Chondrocyte (in vitro differentiated cells): ENCODE data around the gene LCE2B. TPM values are rescaled to one million over a fixed set of nuclear protein-coding genes. Genes with fewer than 3 reads are reported as not detected.

ENCODE experiments used
- DNase-seq: peaks from one replicate; pipeline ENCODE4 v3.0.0; 2021; ENCODE audit warnings: mixed read lengths, low spot score
- H3K27ac Mint-ChIP-seq: one replicate; pipeline ENCODE4 v1.8.0; 2021; ENCODE audit warnings: mild to moderate bottlenecking, moderate library complexity, mixed read lengths; ENCODE audit not compliant: unreplicated experiment
- H3K27me3 Mint-ChIP-seq: 2 replicates; pipeline ENCODE4 v1.8.0; 2021; ENCODE audit warnings: low read depth, mixed read lengths
- H3K36me3 Mint-ChIP-seq: 2 replicates; pipeline ENCODE4 v1.8.0; 2021; ENCODE audit warnings: low read depth, mixed read lengths
- H3K4me1 Mint-ChIP-seq: 2 replicates; pipeline ENCODE4 v1.8.0; 2021; ENCODE audit warnings: low read depth, mild to moderate bottlenecking, mixed read lengths
- H3K4me3 Mint-ChIP-seq: one replicate; pipeline ENCODE4 v1.8.0; 2021; ENCODE audit warnings: mild to moderate bottlenecking, moderate library complexity, mixed read lengths; ENCODE audit not compliant: unreplicated experiment
- H3K9me3 Mint-ChIP-seq: 2 replicates; pipeline ENCODE4 v1.8.0; 2021; ENCODE audit warnings: low read depth, mixed read lengths
- total RNA-seq: library from RNA; stranded (reverse); gene quantifications from 3 replicates; pipeline ENCODE4 v1.2.1, GENCODE V29; 2021
- TF ChIP-seq, protein P1 (sequence below): fragments of 200-600 bp; sonication (generic); IDR thresholded peaks from 2 replicates; pipeline ENCODE4 v1.5.0; 2021; ENCODE audit warnings: antibody characterized with exemption, mild to moderate bottlenecking, moderate library complexity

The LCE2B gene
- total RNA-seq, 1 donor from 2014 or later, result not detected

- Mint-ChIP-seq H3K9me3 (peaks cover 24% of the 10 kb centered on the region), H3K4me1 (no peaks in the 10 kb centered on the region), H3K36me3 (no peaks in the 10 kb centered on the region), H3K4me3 (no peak within 1 kb of the TSS), H3K27me3 (no peaks in the 10 kb centered on the region), H3K27ac (no peak within 1 kb of the TSS)
- DNase-seq, result no peak
- TF ChIP-seq, protein P1, sequence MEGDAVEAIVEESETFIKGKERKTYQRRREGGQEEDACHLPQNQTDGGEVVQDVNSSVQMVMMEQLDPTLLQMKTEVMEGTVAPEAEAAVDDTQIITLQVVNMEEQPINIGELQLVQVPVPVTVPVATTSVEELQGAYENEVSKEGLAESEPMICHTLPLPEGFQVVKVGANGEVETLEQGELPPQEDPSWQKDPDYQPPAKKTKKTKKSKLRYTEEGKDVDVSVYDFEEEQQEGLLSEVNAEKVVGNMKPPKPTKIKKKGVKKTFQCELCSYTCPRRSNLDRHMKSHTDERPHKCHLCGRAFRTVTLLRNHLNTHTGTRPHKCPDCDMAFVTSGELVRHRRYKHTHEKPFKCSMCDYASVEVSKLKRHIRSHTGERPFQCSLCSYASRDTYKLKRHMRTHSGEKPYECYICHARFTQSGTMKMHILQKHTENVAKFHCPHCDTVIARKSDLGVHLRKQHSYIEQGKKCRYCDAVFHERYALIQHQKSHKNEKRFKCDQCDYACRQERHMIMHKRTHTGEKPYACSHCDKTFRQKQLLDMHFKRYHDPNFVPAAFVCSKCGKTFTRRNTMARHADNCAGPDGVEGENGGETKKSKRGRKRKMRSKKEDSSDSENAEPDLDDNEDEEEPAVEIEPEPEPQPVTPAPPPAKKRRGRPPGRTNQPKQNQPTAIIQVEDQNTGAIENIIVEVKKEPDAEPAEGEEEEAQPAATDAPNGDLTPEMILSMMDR, result no peak
These were observed 12.0 kb downstream of the LCE2B start, which contains the start of gene LCE2A for GRCh38 chr1:152697701-152698600. LCE2A (plus strand) TSS chr1:152698345; CDS start chr1:152698902, 557 bp downstream.

DNA sequence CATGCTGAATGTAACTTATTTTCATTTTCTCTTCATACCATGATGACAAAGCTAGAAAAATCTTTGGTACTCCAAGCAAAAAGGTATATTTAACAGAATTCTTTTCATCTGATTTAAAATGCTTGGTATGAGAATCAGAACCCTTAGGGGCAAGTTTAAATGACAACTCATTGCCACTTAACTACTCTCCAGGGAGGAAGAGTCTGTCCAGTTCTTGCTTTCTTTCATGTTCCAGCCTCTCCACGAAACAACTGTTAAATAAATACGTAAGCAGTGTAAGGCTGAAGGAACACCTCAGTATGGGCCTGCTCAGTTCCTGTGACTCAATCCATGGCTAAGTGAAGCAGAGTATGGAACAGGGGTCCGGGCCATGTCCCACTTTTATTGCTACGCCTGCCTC is 13.8 kb downstream of the LCE2B start:
- H3K9me3 Mint-ChIP-seq, result peaks cover 27% of the 10 kb centered on the region
- no peaks in the 10 kb centered on the region for H3K36me3 Mint-ChIP-seq
- TF ChIP-seq, protein P1, result no peak
- no peak overlapping the region for H3K27ac Mint-ChIP-seq
- H3K4me3 Mint-ChIP-seq, result no peak overlapping the region
- H3K4me1 Mint-ChIP-seq, result no peaks in the 10 kb centered on the region
- no peaks in the 10 kb centered on the region for H3K27me3 Mint-ChIP-seq
- no peak for DNase-seq

DNA sequence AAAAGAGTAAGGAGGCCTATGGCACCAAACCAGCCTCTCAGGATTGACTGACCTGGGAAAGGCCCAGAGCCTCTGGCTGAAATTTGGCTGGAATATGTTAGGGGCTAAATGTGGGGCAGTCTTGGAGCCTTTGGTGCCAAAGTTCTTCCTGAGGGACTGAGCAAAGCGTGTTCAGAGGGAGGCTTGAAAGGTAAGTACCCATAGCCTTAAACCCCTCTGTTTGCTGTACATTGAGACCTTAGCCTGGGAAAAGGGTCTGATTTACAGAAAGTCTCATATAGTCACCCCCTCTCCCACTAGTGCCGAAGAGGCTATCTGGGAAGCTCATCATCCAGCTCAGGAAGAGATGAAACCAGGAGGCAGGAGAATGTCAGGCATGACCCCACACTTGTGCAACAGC is 21.9 kb downstream of the LCE2B start, which contains the start of gene LCE4A:
Gene LCE4A (plus strand): TSS at position 301 of the 400 bp plus-strand sequence. CDS start 916 bp downstream, outside the sequence.
- TF ChIP-seq, protein P1, result no peak
- Mint-ChIP-seq H3K4me1 (no peaks in the 10 kb centered on the region), H3K4me3 (no peak within 1 kb of the TSS), H3K36me3 (no peaks in the 10 kb centered on the region), H3K9me3 (peaks cover 15% of the 10 kb centered on the region), H3K27ac (no peak within 1 kb of the TSS), H3K27me3 (no peaks in the 10 kb centered on the region)
- DNase-seq, result no peak

GRCh38 chr1:152718238-152718637 is 32.3 kb downstream of the LCE2B start:
- H3K4me3 Mint-ChIP-seq, result no peak overlapping the region
- no peak overlapping the region for H3K27ac Mint-ChIP-seq
- TF ChIP-seq, protein P1, result no peak
- no peaks in the 10 kb centered on the region for H3K27me3 Mint-ChIP-seq
- peaks cover 32% of the 10 kb centered on the region for H3K9me3 Mint-ChIP-seq
- no peak for DNase-seq
- H3K36me3 Mint-ChIP-seq, result no peaks in the 10 kb centered on the region
- no peaks in the 10 kb centered on the region for H3K4me1 Mint-ChIP-seq

GRCh38 chr1:152725261-152725660 is 39.3 kb downstream of the LCE2B start:
- H3K27ac Mint-ChIP-seq, result no peak overlapping the region
- H3K9me3 Mint-ChIP-seq, result peaks cover 9% of the 10 kb centered on the region
- no peak overlapping the region for H3K4me3 Mint-ChIP-seq
- H3K27me3 Mint-ChIP-seq, result no peaks in the 10 kb centered on the region
- TF ChIP-seq, protein P1, result no peak
- H3K4me1 Mint-ChIP-seq, result no peaks in the 10 kb centered on the region
- DNase-seq, result no peak
- H3K36me3 Mint-ChIP-seq, result no peaks in the 10 kb centered on the region
